HEK293T (cell line): ENCODE results near the gene ABCC8.

Source experiments
- ARNT ChIP-seq: fragments of 450-650 bp; IDR thresholded peaks from 2 replicates; pipeline ENCODE4 v1.6.1; 2017; ENCODE audit warnings: mild to moderate bottlenecking
- CTBP1 ChIP-seq: fragments of 450-650 bp; IDR thresholded peaks from 2 replicates; pipeline ENCODE4 v1.6.1; 2016; ENCODE audit warnings: borderline replicate concordance
- FOXA1 ChIP-seq: fragments of 450-650 bp; IDR thresholded peaks from 2 replicates; pipeline ENCODE4 v1.6.1; 2016; ENCODE audit warnings: mild to moderate bottlenecking
- FOXK2 ChIP-seq: fragments of 450-650 bp; IDR thresholded peaks from 2 replicates; pipeline ENCODE4 v1.6.1; 2016; ENCODE audit warnings: mild to moderate bottlenecking
- FOXM1 ChIP-seq: fragments of 450-650 bp; IDR thresholded peaks from 2 replicates; pipeline ENCODE4 v1.6.1; 2017; ENCODE audit warnings: mild to moderate bottlenecking, borderline replicate concordance
- LEF1 ChIP-seq: fragments of 450-650 bp; IDR thresholded peaks from 2 replicates; pipeline ENCODE4 v1.6.1; 2017; ENCODE audit warnings: mild to moderate bottlenecking, borderline replicate concordance
- NFRKB ChIP-seq: fragments of 450-650 bp; IDR thresholded peaks from 2 replicates; pipeline ENCODE4 v1.6.1; 2016; ENCODE audit warnings: mild to moderate bottlenecking, moderate library complexity
- PKNOX1 ChIP-seq: fragments of 450-650 bp; IDR thresholded peaks from 2 replicates; pipeline ENCODE4 v1.6.1; 2016
- TARDBP ChIP-seq: fragments of 450-650 bp; IDR thresholded peaks from 2 replicates; pipeline ENCODE4 v1.6.1; 2016
- ZNF384 ChIP-seq: fragments of 450-650 bp; IDR thresholded peaks from 2 replicates; pipeline ENCODE4 v1.6.1; 2016

- TF ChIP-seq FOXM1 (no peak), TARDBP (no peak), CTBP1 (no peak), ARNT (no peak), ZNF384 (no peak), NFRKB (no peak), FOXA1 (no peak), PKNOX1 (no peak), FOXK2 (no peak), LEF1 (no peak)
Measured at GRCh38 chr11:17526326-17526725, 49.7 kb upstream of the ABCC8 start.
